Natural killer cell (primary cell): ENCODE data around the gene ARHGEF4. TPM values are rescaled to one million over a fixed set of nuclear protein-coding genes. Genes with fewer than 3 reads are reported as not detected.

Source experiments
- ATAC-seq, 3 donors: fragments of 150-1000 bp in 2 of 3; fragments of 200-7000 bp in 1 of 3; cut with Tn5 transposase; 1 replicate in 1 of 3; 2 replicates in 2 of 3; pipeline ENCODE4 v1.10.0; 2021; ENCODE audit warnings: mild to moderate bottlenecking in 2 of 3, moderate library complexity in 2 of 3
- DNase-seq, 2 donors: peaks; one replicate each; pipeline versions ENCODE4 v3.0.0 to v3.0.0-alpha.2; 2013 to 2021; ENCODE audit warnings: mixed read lengths in 1 of 2
- H3K27ac ChIP-seq: one replicate; pipeline ENCODE4 v1.5.1; 2013; ENCODE audit warnings: mild to moderate bottlenecking, low read length
- H3K27me3 ChIP-seq: one replicate; pipeline ENCODE4 v1.6.1; 2013; ENCODE audit warnings: low read length; ENCODE audit not compliant: control insufficient read depth, insufficient read depth
- H3K36me3 ChIP-seq: one replicate; pipeline ENCODE4 v1.6.1; 2013; ENCODE audit warnings: low read length; ENCODE audit not compliant: control insufficient read depth, insufficient read depth
- H3K4me1 ChIP-seq: one replicate; pipeline ENCODE4 v1.6.1; 2013; ENCODE audit warnings: low read length; ENCODE audit not compliant: control insufficient read depth, insufficient read depth
- H3K4me3 ChIP-seq: one replicate; pipeline ENCODE4 v1.5.1; 2013; ENCODE audit warnings: low read length
- H3K9me3 ChIP-seq: one replicate; pipeline ENCODE4 v1.6.1; 2013; ENCODE audit warnings: low read length; ENCODE audit not compliant: control insufficient read depth, insufficient read depth
- H3K27ac Mint-ChIP-seq, 2 donors: one replicate each; pipeline ENCODE4 v1.8.0; 2022; ENCODE audit warnings: mild to moderate bottlenecking in 2 of 2, mixed read lengths in 2 of 2, moderate library complexity in 1 of 2
- H3K27me3 Mint-ChIP-seq, 2 donors: one replicate each; pipeline ENCODE4 v1.8.0; 2022; ENCODE audit warnings: low read depth in 2 of 2, mixed read lengths in 2 of 2
- H3K36me3 Mint-ChIP-seq: one replicate; pipeline ENCODE4 v1.8.0; 2022; ENCODE audit warnings: mixed read lengths
- H3K4me1 Mint-ChIP-seq, 2 donors: one replicate each; pipeline ENCODE4 v1.8.0; 2022; ENCODE audit warnings: mixed read lengths in 2 of 2
- H3K4me3 Mint-ChIP-seq: one replicate; pipeline ENCODE4 v1.8.0; 2022; ENCODE audit warnings: mild to moderate bottlenecking, moderate library complexity, mixed read lengths
- H3K9me3 Mint-ChIP-seq, 2 donors: one replicate each; pipeline ENCODE4 v1.8.0; 2022; ENCODE audit warnings: mixed read lengths in 2 of 2
- CTCF ChIP-seq: fragments of 200-600 bp; IDR thresholded peaks from one replicate; pipeline ENCODE4 v1.8.0; 2022; ENCODE audit warnings: antibody characterized with exemption
- WGBS: methylation state at CpG from one replicate; pipeline ENCODE4 v1.1.7; 2013; ENCODE audit warnings: missing lambda C conversion rate; ENCODE audit not compliant: insufficient coverage; 5-methylcytosine and 5-hydroxymethylcytosine counted together
- intact Hi-C: fragments of 100-400 bp; cut with micrococcal nuclease; formaldehyde crosslinking; loops from one replicate; pipeline ENCODE4 v1.14.2; 2022
- total RNA-seq, 4 donors: library from RNA; stranded (reverse); fragments of 120-200 nt in 1 of 4; gene quantifications; one replicate each; pipeline versions ENCODE4 v1.2.3 to v1.2.4, GENCODE V29; 2013 to 2022

The ARHGEF4 gene
- total RNA-seq, 3 donors from 2014 or later (not counting 1 experiment from before 2014, with no cell fraction given), result 0.11 TPM; not detected in 2

DNA sequence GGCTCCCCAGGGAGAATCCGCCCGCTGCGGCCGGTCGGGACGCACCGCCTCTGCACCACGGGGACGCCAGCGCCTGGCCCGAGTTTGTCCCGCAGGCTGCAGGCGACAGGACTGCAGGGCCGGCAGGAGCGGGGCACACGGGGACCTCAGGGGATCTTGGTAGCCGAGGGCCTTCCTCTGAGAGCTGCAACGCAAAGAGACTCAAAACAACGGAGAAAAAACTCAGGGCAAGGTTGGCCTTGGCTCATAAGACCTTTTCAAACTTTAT is 79.7 kb downstream of the ARHGEF4 start:
- H3K36me3 Mint-ChIP-seq, result no peaks in the 10 kb centered on the region
- H3K27me3 ChIP-seq, result peaks cover 5% of the 10 kb centered on the region
- DNase-seq (no peak), ATAC-seq (no peak)
- no peaks in the 10 kb centered on the region for H3K9me3 Mint-ChIP-seq
- H3K4me1 Mint-ChIP-seq, result no peaks in the 10 kb centered on the region
- intact Hi-C loops, result no loop called here
- no peaks in the 10 kb centered on the region for H3K36me3 ChIP-seq
- peaks cover 20 to 36% of the 10 kb centered on the region in 2 donors for H3K27me3 Mint-ChIP-seq
- no peaks in the 10 kb centered on the region for H3K4me1 ChIP-seq
- H3K4me3 ChIP-seq, result no peak overlapping the region
- WGBS, result 26% methylated on average over 19 of the region's 19 CpGs
- H3K4me3 Mint-ChIP-seq, result no peak overlapping the region
- H3K9me3 ChIP-seq, result no peaks in the 10 kb centered on the region
- H3K27ac ChIP-seq, result no peak overlapping the region
- H3K27ac Mint-ChIP-seq, result no peak overlapping the region
- TF ChIP-seq CTCF, result no peak

GRCh38 chr2:130917006-130917688 is 80.4 kb downstream of the ARHGEF4 start:
- no peaks in the 10 kb centered on the region for H3K4me1 ChIP-seq
- H3K27ac ChIP-seq, result no peak overlapping the region
- no peak for ATAC-seq
- peaks cover 5% of the 10 kb centered on the region for H3K27me3 ChIP-seq
- 85% methylated on average over 23 of the region's 24 CpGs for WGBS
- no peak for DNase-seq
- no peak overlapping the region for H3K4me3 Mint-ChIP-seq
- peaks cover 19 to 34% of the 10 kb centered on the region in 2 donors for H3K27me3 Mint-ChIP-seq
- H3K9me3 Mint-ChIP-seq, result no peaks in the 10 kb centered on the region
- no peaks in the 10 kb centered on the region for H3K4me1 Mint-ChIP-seq
- no peaks in the 10 kb centered on the region for H3K9me3 ChIP-seq
- no peaks in the 10 kb centered on the region for H3K36me3 Mint-ChIP-seq
- no peak overlapping the region for H3K27ac Mint-ChIP-seq
- intact Hi-C loops, result no loop called here
- no peaks in the 10 kb centered on the region for H3K36me3 ChIP-seq
- TF ChIP-seq CTCF, result no peak
- no peak overlapping the region for H3K4me3 ChIP-seq

- TF ChIP-seq CTCF, result no peak
- Histone ChIP-seq H3K4me1 (no peaks in the 10 kb centered on the region), H3K9me3 (no peaks in the 10 kb centered on the region), H3K4me3 (no peak overlapping the region), H3K36me3 (no peaks in the 10 kb centered on the region), H3K27ac (no peak overlapping the region), H3K27me3 (peaks cover 5% of the 10 kb centered on the region)
- Mint-ChIP-seq H3K36me3 (no peaks in the 10 kb centered on the region), H3K9me3 (no peaks in the 10 kb centered on the region), H3K4me3 (no peak overlapping the region), H3K27ac (no peak overlapping the region), H3K27me3 (peaks cover 12 to 28% of the 10 kb centered on the region in 2 donors), H3K4me1 (no peaks in the 10 kb centered on the region)
- intact Hi-C loops, result no loop called here
- DNase-seq (no peak), ATAC-seq (no peak)
- 79% methylated on average over 21 of the region's 21 CpGs for WGBS
These were observed 81.7 kb downstream of the ARHGEF4 start for GRCh38 chr2:130918393-130918792.
